GM23338 (cell line): Measurements from ENCODE around the gene FAM89A.

Experiments used
- CREB1 ChIP-seq: fragments of 250-450 bp; sonication (Bioruptor Pico); IDR thresholded peaks from 2 replicates; pipeline ENCODE4 v1.5.0; 2020; ENCODE audit warnings: low read depth, mild to moderate bottlenecking, moderate library complexity
- CTCF ChIP-seq, 2 experiments: fragments of 200-600 bp in 1 of 2; sonication (generic) in 1 of 2; conservative IDR thresholded peaks; 2 replicates each; pipeline versions ENCODE4 v1.5.1 to v1.6.1; 2016 to 2017; ENCODE audit warnings: antibody characterized with exemption in 2 of 2, low read depth in 2 of 2, mild to moderate bottlenecking in 2 of 2, moderate library complexity in 1 of 2
- EZH2 ChIP-seq: fragments of 200-600 bp; sonication (generic); IDR thresholded peaks from one replicate; pipeline ENCODE4 v1.8.0; 2017; ENCODE audit warnings: antibody characterized with exemption, mild to moderate bottlenecking, low read depth; ENCODE audit not compliant: unreplicated experiment
- EZH2phosphoT487 ChIP-seq: fragments of 200-600 bp; sonication (generic); IDR thresholded peaks from one replicate; pipeline ENCODE4 v1.8.1; 2018; ENCODE audit warnings: antibody characterized with exemption; ENCODE audit not compliant: unreplicated experiment
- JUNB ChIP-seq: IDR thresholded peaks from one replicate; pipeline ENCODE4 v1.6.1; 2016; ENCODE audit warnings: antibody characterized with exemption; ENCODE audit not compliant: unreplicated experiment
- NANOG ChIP-seq: IDR thresholded peaks from 2 replicates; pipeline ENCODE4 v1.6.1; 2016; ENCODE audit warnings: antibody characterized with exemption, borderline replicate concordance
- POLR2AphosphoS5 ChIP-seq: IDR thresholded peaks from 2 replicates; pipeline ENCODE4 v1.6.1; 2016; ENCODE audit warnings: antibody characterized with exemption, low read depth
- REST ChIP-seq: IDR thresholded peaks from one replicate; pipeline ENCODE4 v1.6.1; 2018; ENCODE audit warnings: antibody characterized with exemption; ENCODE audit not compliant: unreplicated experiment
- STAT1 ChIP-seq: IDR thresholded peaks from one replicate; pipeline ENCODE4 v1.6.1; 2016; ENCODE audit warnings: antibody characterized with exemption; ENCODE audit not compliant: unreplicated experiment
- ZNF114 ChIP-seq: fragments of 250-450 bp; sonication (Bioruptor Pico); IDR thresholded peaks from 2 replicates; pipeline ENCODE4 v1.5.0; 2020; ENCODE audit warnings: mild to moderate bottlenecking, moderate library complexity
- ZNF331 ChIP-seq: fragments of 250-450 bp; sonication (Bioruptor Pico); IDR thresholded peaks from 2 replicates; pipeline ENCODE4 v1.5.0; 2020; ENCODE audit warnings: low read depth, mild to moderate bottlenecking, moderate library complexity

GRCh38 chr1:231075020-231075419, 35.0 kb upstream of the FAM89A start:
- no peak for TF ChIP-seq CTCF (conservative IDR thresholded peaks at IDR 0.05; ENCODE audit: low read depth in 2 of 2)
- TF ChIP-seq REST: no peak
- no peak for TF ChIP-seq EZH2phosphoT487
- no peak for TF ChIP-seq POLR2AphosphoS5
- TF ChIP-seq EZH2: no peak
- TF ChIP-seq ZNF331: no peak
- no peak for TF ChIP-seq JUNB
- TF ChIP-seq ZNF114 (CRISPR knock-in tag): no peak
- no peak for TF ChIP-seq STAT1
- no peak for TF ChIP-seq CREB1 (CRISPR knock-in tag)
- no peak for TF ChIP-seq NANOG
